Activated naive CD8-positive, alpha-beta T cell treated with anti-CD3 and anti-CD28 coated beads, Interleukin-2, amount 50 U/mL, for 24 hours (primary cell): ENCODE data around the gene FYN.
A peak's percentile ranks its signal among the peaks of the same experiment; 100 is the strongest.

Experiments used
- ATAC-seq: fragments of 150-1000 bp; cut with Tn5 transposase; one replicate; pipeline ENCODE4 v1.10.0; 2021
- DNase-seq: peaks from one replicate; pipeline ENCODE4 v3.0.0; 2021
- H3K27ac Mint-ChIP-seq: one replicate; pipeline ENCODE4 v1.8.0; 2021; ENCODE audit warnings: mild to moderate bottlenecking, mixed read lengths
- H3K27me3 Mint-ChIP-seq: one replicate; pipeline ENCODE4 v1.8.0; 2021; ENCODE audit warnings: mixed read lengths
- H3K36me3 Mint-ChIP-seq: one replicate; pipeline ENCODE4 v1.8.0; 2021; ENCODE audit warnings: low read depth, mixed read lengths
- H3K4me1 Mint-ChIP-seq: one replicate; pipeline ENCODE4 v1.8.0; 2021; ENCODE audit warnings: mixed read lengths
- H3K4me3 Mint-ChIP-seq: one replicate; pipeline ENCODE4 v1.8.0; 2021; ENCODE audit warnings: mild to moderate bottlenecking, moderate library complexity, mixed read lengths
- H3K9me3 Mint-ChIP-seq: one replicate; pipeline ENCODE4 v1.8.0; 2021; ENCODE audit warnings: mixed read lengths

The FYN gene

DNA sequence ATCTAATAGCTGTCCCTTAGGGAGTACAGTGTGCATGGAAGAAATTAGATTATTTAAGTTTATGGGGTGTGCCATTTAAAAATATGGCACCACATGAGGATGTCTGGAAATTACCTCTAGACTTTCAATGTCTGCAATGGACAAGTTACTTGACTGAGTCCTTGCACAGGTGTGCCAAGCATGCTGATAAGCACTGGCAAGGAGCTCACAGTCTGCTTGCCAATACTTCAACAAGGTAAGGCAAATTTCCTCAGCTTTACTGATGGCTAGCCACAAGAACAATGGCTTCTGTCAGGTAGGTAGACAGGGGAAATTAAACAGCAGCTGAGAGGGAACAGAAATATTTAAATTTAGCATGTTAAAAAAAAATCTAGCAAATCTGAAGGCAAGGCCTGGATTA, 176.4 kb downstream of the FYN start:
- Mint-ChIP-seq H3K9me3 (no peaks in the 10 kb centered on the region), H3K27me3 (no peaks in the 10 kb centered on the region), H3K36me3 (peaks cover 80% of the 10 kb centered on the region), H3K27ac (no peak overlapping the region), H3K4me1 (peaks cover 49% of the 10 kb centered on the region), H3K4me3 (no peak overlapping the region)
- DNase-seq (no peak), ATAC-seq (no peak)

DNA sequence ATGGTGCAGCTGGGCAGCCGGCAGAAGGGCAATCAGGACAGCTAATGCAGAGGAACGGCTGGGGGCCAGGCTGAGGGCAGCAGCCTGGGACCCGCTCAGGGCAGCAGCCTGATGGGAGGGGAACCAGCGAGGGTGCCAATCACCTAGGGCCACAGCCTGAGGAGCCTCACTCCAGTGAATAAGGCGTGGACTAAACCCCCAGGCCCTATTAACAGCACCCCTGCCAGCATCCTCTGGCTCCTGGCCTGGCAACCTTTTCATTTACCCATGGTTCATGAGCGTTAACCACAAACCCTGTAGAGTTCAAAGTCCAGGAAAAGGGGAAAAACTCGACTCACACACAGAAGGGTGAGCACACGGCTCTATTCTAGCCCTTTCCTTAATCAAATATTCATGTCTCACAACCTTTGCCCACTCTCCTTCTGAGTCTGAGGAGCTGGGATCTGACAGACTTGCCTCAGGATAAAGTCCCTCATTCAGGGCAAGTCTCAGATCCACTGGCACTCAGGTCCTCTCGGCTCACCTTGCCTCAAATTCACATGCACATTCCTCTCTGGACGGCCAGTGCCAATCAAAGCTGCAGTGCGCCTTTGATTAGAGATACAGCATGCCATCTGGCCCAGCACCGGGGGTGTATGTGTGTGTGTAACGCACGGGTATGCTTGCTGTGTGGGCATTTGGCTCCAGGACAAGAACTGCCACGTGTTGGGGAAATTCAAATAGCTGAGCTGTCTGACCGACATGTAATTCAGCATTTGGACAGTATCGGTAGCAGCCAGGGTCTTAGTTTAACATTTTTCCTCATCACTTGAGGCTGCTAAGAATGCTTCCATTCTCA, 180.7 kb downstream of the FYN start:
- peak; percentile 34 for ATAC-seq
- DNase-seq, result no peak
- H3K4me1 Mint-ChIP-seq, result peaks cover 40% of the 10 kb centered on the region
- peak overlapping the region; percentile 77 for H3K27ac Mint-ChIP-seq
- no peaks in the 10 kb centered on the region for H3K27me3 Mint-ChIP-seq
- H3K9me3 Mint-ChIP-seq, result no peaks in the 10 kb centered on the region
- no peak overlapping the region for H3K4me3 Mint-ChIP-seq
- H3K36me3 Mint-ChIP-seq, result peaks cover 88% of the 10 kb centered on the region

DNA sequence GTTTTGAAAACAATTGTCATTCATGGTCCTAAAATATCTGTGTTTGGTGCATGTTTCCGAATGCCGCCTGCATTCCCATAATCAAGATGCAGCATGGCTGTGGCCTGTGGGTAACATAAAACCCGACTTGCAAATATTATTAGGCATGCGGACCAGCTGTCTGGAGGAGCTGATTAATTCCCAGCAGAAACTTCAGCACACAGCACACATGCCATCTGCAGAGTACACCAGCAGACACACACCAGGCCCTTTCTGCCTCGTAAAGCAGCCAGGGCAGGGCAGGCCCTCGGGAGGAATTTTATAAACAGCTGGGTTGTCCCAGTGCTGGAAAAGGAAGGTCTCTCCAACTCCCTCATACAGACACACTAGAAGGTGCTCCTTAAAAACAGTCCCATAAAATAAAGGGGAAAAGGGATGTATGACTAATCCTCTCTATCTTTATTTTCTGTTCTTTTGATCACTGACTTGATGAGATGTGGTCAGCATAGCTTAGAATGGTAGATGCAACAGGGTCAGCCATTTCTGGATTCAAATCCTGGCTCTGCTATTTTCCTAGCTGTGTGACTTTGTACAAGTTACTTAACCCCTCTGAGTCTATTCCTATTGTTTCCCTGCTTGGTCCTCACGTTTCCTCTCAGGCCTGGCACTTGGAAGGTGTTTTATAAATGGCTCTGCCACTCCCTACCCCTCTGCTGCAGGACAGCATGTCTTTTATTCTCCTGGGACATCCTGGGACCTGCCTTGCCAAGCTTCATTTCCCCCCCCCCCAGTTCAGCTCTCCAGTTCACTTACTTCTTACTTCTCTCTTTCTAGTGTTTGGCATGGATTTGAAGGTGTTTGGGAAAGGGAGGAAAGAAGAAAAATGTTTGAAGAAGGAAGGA, 181.7 kb downstream of the FYN start:
- Mint-ChIP-seq H3K27me3 (no peaks in the 10 kb centered on the region), H3K4me3 (no peak overlapping the region), H3K9me3 (no peaks in the 10 kb centered on the region), H3K36me3 (peaks cover 88% of the 10 kb centered on the region), H3K4me1 (peaks cover 42% of the 10 kb centered on the region), H3K27ac (peak overlapping the region; percentile 63)
- DNase-seq (no peak), ATAC-seq (no peak)

DNA sequence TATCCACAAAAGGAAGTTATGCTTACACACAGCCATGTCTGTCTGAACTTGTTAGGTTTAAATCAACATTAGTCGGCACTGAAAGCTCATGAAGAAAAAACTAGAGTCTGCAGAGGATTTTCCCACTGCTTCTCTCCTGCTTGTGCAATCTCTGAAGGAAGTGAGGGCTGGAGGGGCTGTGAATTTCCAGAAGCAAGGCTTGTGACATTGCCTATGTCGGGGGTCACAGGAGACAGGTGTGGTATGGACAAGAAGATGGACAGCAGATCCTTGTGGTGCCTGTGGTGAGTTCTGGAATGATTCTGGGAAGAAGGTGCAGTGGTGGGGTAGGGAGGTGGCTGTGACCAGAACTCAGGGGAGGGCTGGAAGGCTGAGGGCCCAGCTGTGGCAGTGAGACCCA, 183.3 kb downstream of the FYN start:
- peaks cover 46% of the 10 kb centered on the region for H3K4me1 Mint-ChIP-seq
- H3K27me3 Mint-ChIP-seq, result no peaks in the 10 kb centered on the region
- no peak overlapping the region for H3K4me3 Mint-ChIP-seq
- ATAC-seq (no peak), DNase-seq (no peak)
- H3K9me3 Mint-ChIP-seq, result no peaks in the 10 kb centered on the region
- peaks cover 90% of the 10 kb centered on the region for H3K36me3 Mint-ChIP-seq
- no peak overlapping the region for H3K27ac Mint-ChIP-seq

DNA sequence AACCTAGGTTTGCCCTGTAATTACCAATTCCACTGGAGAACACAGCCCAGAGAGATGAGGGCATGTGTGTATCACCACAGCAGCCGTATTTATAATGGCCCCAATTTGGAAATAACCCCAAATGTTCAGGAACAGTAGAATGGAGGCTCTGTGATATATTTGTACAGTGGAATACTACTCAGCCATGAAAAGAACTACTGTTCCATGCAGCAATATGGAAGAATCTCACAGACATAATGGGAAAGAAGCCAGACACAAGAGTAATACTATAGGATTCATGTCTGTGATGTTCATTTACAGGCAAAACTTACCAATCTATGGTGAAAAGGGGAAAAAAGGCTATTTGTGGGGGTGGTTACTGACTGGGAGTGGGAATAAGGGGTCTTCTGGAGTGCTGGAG, 183.8 kb downstream of the FYN start:
- Mint-ChIP-seq H3K9me3 (no peaks in the 10 kb centered on the region), H3K4me3 (peak overlapping the region; percentile 5), H3K27me3 (no peaks in the 10 kb centered on the region), H3K4me1 (peaks cover 45% of the 10 kb centered on the region), H3K27ac (no peak overlapping the region), H3K36me3 (peaks cover 90% of the 10 kb centered on the region)
- no peak for DNase-seq
- no peak for ATAC-seq

DNA sequence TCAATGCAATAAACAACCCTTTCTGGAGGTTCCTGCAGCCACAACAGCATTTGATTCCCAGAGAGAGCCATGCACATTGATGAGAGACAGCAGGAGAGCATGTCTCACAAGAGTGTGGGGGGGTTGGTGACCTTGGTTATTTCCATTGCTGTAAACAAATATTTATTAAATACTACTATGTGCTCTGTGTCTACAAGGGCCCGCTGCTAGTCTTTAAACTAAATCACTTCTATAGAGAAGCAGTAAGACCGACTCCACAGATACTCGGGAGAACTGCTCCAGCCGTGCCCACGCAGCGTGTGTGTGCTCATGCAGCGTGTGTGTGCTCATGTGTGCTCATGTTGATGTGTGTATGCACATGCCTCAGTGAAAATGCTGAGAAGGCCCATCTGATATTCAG, 184.9 kb downstream of the FYN start:
- Mint-ChIP-seq H3K36me3 (peaks cover 92% of the 10 kb centered on the region), H3K4me1 (peaks cover 47% of the 10 kb centered on the region), H3K9me3 (no peaks in the 10 kb centered on the region), H3K27ac (peak overlapping the region; percentile 6), H3K4me3 (no peak overlapping the region), H3K27me3 (no peaks in the 10 kb centered on the region)
- DNase-seq, result no peak
- no peak for ATAC-seq

DNA sequence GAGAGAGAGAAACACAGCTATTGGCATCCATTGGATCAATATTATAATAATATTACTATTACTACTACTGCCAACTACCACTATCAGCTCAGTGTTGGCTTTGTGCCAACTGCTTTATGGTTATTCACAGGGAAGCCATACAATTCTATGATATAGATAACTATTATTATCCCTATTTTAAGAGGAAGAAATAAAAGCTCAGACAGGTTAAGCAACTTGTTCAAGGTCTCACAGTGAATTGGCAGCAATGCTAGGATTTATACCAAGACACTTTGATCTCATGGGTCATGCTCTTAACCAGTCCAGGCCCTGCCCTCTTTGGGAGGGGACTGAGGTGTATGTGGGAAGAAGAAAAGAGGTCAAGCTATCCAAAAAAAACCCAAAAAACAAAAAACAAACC, 185.6 kb downstream of the FYN start:
- Mint-ChIP-seq H3K4me3 (no peak overlapping the region), H3K36me3 (peaks cover 90% of the 10 kb centered on the region), H3K9me3 (no peaks in the 10 kb centered on the region), H3K27me3 (no peaks in the 10 kb centered on the region), H3K4me1 (peaks cover 43% of the 10 kb centered on the region), H3K27ac (peak overlapping the region; percentile 37)
- ATAC-seq, result no peak
- no peak for DNase-seq

DNA sequence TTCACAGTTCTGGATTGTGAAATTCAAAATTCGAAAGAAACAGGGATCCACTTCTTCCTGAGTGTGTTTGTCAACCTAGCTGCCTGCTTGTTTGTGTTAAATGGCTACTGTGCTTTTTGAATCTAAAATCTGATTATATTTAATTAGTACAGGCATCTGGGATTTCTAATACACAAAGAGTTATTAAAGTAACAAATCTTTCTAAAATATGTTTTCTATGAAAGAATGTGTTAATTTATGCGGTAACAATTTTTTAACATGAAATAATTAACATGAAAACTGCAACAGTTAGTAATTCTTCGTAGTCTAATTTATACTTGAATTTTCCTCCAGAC, 186.4 kb downstream of the FYN start:
- peak overlapping the region; percentile 39 for H3K27ac Mint-ChIP-seq
- H3K9me3 Mint-ChIP-seq, result no peaks in the 10 kb centered on the region
- H3K4me3 Mint-ChIP-seq, result no peak overlapping the region
- H3K4me1 Mint-ChIP-seq, result peaks cover 47% of the 10 kb centered on the region
- peaks cover 92% of the 10 kb centered on the region for H3K36me3 Mint-ChIP-seq
- ATAC-seq, result no peak
- H3K27me3 Mint-ChIP-seq, result no peaks in the 10 kb centered on the region
- DNase-seq, result no peak

DNA sequence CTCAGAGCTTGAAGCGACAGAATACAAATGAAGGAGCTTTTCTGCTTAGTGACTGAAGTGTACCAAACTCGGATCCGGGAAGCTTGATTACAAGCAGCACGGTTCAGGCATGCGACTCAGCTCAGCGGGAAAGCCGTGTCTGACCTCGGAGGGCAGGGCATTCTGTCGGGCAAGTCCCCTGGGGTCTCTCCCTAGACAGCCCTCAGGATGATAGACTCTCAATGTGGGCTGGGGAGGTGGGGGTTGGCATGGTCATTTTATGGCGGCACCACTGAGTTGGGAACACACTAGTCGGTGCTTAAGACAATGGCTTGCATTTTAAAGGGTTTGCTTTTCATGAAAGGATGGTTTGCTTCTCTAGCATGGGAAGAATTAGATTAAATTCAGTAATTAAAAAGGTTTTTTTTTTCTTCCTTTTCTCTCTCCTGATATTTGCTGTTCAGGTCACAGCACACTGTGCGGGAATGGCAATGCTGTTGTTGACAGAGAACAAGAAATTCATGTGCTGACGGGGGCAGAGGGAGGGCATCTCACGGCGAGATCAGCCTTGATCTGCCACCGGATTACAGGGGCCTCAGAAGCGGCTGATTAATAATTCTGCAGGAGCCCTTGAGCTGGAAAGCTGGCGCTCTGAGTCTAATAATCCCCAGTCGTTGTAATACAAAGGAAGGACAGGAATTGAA, 186.9 kb downstream of the FYN start:
- no peak for ATAC-seq
- Mint-ChIP-seq H3K36me3 (peaks cover 90% of the 10 kb centered on the region), H3K9me3 (no peaks in the 10 kb centered on the region), H3K4me1 (peaks cover 49% of the 10 kb centered on the region), H3K27ac (peak overlapping the region; percentile 9), H3K27me3 (no peaks in the 10 kb centered on the region), H3K4me3 (no peak overlapping the region)
- DNase-seq, result no peak

DNA sequence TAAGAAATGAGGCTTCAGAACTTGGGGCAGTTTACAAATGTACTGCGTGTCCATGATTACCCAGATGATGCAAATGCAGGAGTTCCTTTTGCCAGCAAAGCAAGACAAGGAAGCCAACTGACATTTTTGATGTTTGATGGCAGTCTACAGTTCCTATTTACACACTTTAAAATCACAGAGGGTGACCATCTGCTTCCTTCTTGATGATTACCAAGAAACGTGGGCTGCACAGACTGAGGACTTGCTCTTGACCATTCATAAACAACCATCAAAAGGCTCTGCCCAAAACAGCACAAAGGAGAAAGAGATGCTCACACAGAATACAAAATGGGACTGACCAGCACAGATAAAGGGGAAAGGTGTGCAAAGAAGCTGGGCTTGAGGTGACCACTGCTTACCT, 187.7 kb downstream of the FYN start:
- Mint-ChIP-seq H3K4me3 (no peak overlapping the region), H3K4me1 (peaks cover 50% of the 10 kb centered on the region), H3K27me3 (no peaks in the 10 kb centered on the region), H3K27ac (peak overlapping the region; percentile 9), H3K9me3 (no peaks in the 10 kb centered on the region), H3K36me3 (peaks cover 85% of the 10 kb centered on the region)
- DNase-seq (no peak), ATAC-seq (no peak)

DNA sequence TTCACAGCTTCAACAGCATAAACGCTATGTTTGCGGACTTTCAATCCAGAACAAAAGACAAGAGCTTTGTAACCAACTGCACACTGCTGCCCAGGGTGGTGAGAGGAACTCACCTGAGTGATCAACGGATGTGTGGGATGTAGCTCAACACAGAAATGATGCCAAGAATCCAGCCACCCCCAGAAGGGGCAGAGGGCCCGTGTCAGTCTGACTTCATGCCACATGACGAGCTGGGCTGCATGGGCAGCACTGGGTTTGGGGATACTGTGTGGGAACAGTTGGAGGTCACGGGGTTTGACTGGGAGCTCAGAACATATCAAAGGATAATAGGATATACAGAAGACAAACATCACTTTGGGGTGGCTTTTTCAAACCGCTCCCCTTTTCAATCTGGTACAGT, 188.2 kb downstream of the FYN start:
- DNase-seq (no peak), ATAC-seq (no peak)
- peaks cover 85% of the 10 kb centered on the region for H3K36me3 Mint-ChIP-seq
- H3K4me3 Mint-ChIP-seq, result no peak overlapping the region
- no peaks in the 10 kb centered on the region for H3K9me3 Mint-ChIP-seq
- H3K27ac Mint-ChIP-seq, result peak overlapping the region; percentile 59
- H3K4me1 Mint-ChIP-seq, result peaks cover 51% of the 10 kb centered on the region
- H3K27me3 Mint-ChIP-seq, result no peaks in the 10 kb centered on the region

DNA sequence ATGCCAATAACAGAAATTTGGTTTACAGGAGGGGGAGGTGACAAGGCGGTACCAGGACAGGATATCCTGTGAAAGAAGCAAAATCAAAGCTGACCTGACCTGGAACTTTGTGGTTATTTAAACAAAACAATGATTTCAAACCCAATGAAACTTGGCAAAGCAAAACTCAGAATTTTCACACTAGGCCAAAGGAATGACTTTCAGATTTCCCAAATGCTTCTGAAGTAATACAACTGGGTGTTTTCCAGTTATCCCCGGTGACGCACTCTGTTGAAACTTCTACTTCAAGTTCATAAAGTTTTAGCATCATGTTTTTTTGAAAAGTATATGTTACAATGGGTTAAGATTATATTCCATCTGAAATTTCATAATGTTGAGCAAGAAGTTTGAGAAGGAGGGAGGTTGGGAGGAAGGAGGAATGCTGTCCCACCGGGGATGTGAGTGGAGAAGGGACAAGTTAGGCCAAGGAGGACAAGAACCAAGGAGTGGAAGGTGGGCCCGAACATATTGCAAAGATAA, 189.4 kb downstream of the FYN start:
- H3K9me3 Mint-ChIP-seq, result no peaks in the 10 kb centered on the region
- H3K36me3 Mint-ChIP-seq, result peaks cover 85% of the 10 kb centered on the region
- peak overlapping the region; percentile 59 for H3K27ac Mint-ChIP-seq
- no peak overlapping the region for H3K4me3 Mint-ChIP-seq
- ATAC-seq (no peak), DNase-seq (no peak)
- H3K4me1 Mint-ChIP-seq, result peaks cover 59% of the 10 kb centered on the region
- no peaks in the 10 kb centered on the region for H3K27me3 Mint-ChIP-seq

DNA sequence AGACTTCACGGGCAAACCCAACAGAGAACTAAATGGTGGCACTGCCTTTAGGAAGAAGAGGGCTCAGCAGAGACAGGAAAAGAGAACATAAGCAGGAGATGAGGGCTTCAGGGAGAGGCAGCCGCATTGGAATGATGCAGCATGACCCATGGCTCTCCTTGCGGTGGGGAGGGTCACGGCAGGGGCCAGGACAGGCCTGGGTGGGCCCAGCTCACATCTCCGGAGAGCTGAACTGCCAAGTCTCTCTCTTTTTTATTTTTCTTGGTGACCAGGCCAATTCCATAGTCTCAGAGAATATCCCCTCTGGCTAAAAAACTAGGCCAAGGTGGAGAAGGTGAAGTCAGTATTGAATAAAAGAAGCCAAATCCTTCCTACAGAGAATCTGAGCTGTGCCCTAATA, 190.1 kb downstream of the FYN start:
- DNase-seq, result no peak

DNA sequence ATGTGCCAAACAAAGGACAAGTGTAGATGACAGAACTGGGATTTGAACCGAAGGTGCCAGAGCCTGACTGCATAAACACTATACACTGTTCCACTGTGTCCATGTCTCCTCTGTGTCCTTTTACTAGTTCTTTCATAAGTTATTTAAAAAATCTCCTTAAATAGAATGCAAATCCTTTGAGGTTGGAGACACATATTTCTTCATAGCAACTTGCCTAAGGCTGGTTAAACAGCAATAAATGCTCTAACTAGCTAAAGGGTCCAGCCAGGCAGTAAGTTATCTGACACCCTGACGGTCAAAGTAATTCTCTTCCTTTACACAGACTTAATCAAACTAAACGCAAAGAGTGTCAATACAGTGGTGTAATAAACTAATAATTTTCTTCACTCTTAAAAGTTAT, 191.4 kb downstream of the FYN start:
- no peaks in the 10 kb centered on the region for H3K27me3 Mint-ChIP-seq
- H3K36me3 Mint-ChIP-seq, result peaks cover 83% of the 10 kb centered on the region
- H3K27ac Mint-ChIP-seq, result no peak overlapping the region
- DNase-seq, result no peak
- peaks cover 58% of the 10 kb centered on the region for H3K4me1 Mint-ChIP-seq
- no peak overlapping the region for H3K4me3 Mint-ChIP-seq
- H3K9me3 Mint-ChIP-seq, result no peaks in the 10 kb centered on the region
- ATAC-seq, result no peak

More for the DNA sequence above, 190.1 kb downstream of the FYN start:
- H3K4me1 Mint-ChIP-seq, result peaks cover 64% of the 10 kb centered on the region
- peaks cover 86% of the 10 kb centered on the region for H3K36me3 Mint-ChIP-seq
- ATAC-seq, result no peak
- no peaks in the 10 kb centered on the region for H3K9me3 Mint-ChIP-seq
- H3K27me3 Mint-ChIP-seq, result no peaks in the 10 kb centered on the region
- no peak overlapping the region for H3K27ac Mint-ChIP-seq
- no peak overlapping the region for H3K4me3 Mint-ChIP-seq
